GM19463 (cell line): ENCODE measurements around the gene OR7C2.
"Not testable (repeated sequence)": the region's sequence is repeated elsewhere in the genome, so short reads cannot be mapped to it uniquely, and the experiment has no call there.

Source experiments
- ATAC-seq: cut with Tn5 transposase; IDR thresholded peaks from one replicate; pipeline ENCODE4 v1.9.1; 2021; ENCODE audit warnings: mild to moderate bottlenecking, moderate library complexity; ENCODE audit not compliant: unreplicated experiment

Gene OR7C2

GRCh38 chr19:14941189-14941588, at the start of gene OR7C2:
Gene OR7C2 (plus strand): TSS chr19:14941489. CDS start chr19:14941489, 0 bp downstream.
- ATAC-seq, result no peak

GRCh38 chr19:14901675-14902260, 39.5 kb upstream of the OR7C2 start:
- ATAC-seq, result no peak

- ATAC-seq, result no peak
Measured at GRCh38 chr19:14906711-14907110, 34.6 kb upstream of the OR7C2 start.

- no peak for ATAC-seq
Measured at GRCh38 chr19:14915116-14915515, 26.2 kb upstream of the OR7C2 start.

- no peak for ATAC-seq
Measured at GRCh38 chr19:14916848-14917247, 24.4 kb upstream of the OR7C2 start.

- no peak for ATAC-seq
Measured at GRCh38 chr19:14933506-14933905, 7.8 kb upstream of the OR7C2 start.

GRCh38 chr19:14940266-14940665, 1.0 kb upstream of the OR7C2 start:
- ATAC-seq, result no peak

- no peak for ATAC-seq
Measured at GRCh38 chr19:14943601-14944000, 2.3 kb downstream of the OR7C2 start.

GRCh38 chr19:14944456-14944855, 3.2 kb downstream of the OR7C2 start:
- no peak for ATAC-seq

GRCh38 chr19:14949413-14949812, 8.1 kb downstream of the OR7C2 start:
- ATAC-seq, result not testable (repeated sequence)

- no peak for ATAC-seq
Measured at GRCh38 chr19:14949876-14950275, 8.6 kb downstream of the OR7C2 start.

GRCh38 chr19:14950421-14950820, 9.1 kb downstream of the OR7C2 start:
- no peak for ATAC-seq

GRCh38 chr19:14952767-14953166, 11.5 kb downstream of the OR7C2 start:
- no peak for ATAC-seq

GRCh38 chr19:14954071-14954655, 12.9 kb downstream of the OR7C2 start:
- no peak for ATAC-seq

GRCh38 chr19:14957464-14957863, 16.2 kb downstream of the OR7C2 start:
- ATAC-seq, result no peak

- ATAC-seq, result no peak
Measured at GRCh38 chr19:14959263-14959662, 18.0 kb downstream of the OR7C2 start.

- no peak for ATAC-seq
Measured at GRCh38 chr19:14961956-14962685, 20.8 kb downstream of the OR7C2 start.

GRCh38 chr19:14968247-14968646, 27.0 kb downstream of the OR7C2 start:
- no peak for ATAC-seq

GRCh38 chr19:14971474-14971873, 30.2 kb downstream of the OR7C2 start:
- ATAC-seq, result no peak

- ATAC-seq, result no peak
Measured at GRCh38 chr19:14972676-14973075, 31.4 kb downstream of the OR7C2 start.

GRCh38 chr19:14974488-14974887, 33.2 kb downstream of the OR7C2 start:
- ATAC-seq, result no peak

GRCh38 chr19:14977128-14977527, 35.8 kb downstream of the OR7C2 start:
- ATAC-seq, result no peak
